ENCODE data around the gene DNAJC12. TPM values are rescaled to one million over a fixed set of nuclear protein-coding genes. Genes with fewer than 3 reads are reported as not detected.

The DNAJC12 gene
- total RNA-seq, 1 experiment from 2014 or later = 15.5 TPM

- Histone ChIP-seq H2AFZ (ENCODE audit: low read length) (no peak overlapping the region), H3F3A (ENCODE audit: low read length, unreplicated experiment) (no peaks in the 10 kb centered on the region), H3K4me3 (ENCODE audit: low read length) (no peak overlapping the region), H3K9ac (ENCODE audit: low read length) (no peak overlapping the region), H3K9me2 (replicated peaks; ENCODE audit: low read length) (no peaks in the 10 kb centered on the region), H3K4me1 (ENCODE audit: insufficient read depth, low read length) (peaks cover 34% of the 10 kb centered on the region), H3K79me2 (ENCODE audit: low read length) (0 out of 2 replicates have a peak, but pooled peaks cover 7% of the 10 kb centered on the region), H3K27ac (ENCODE audit: low read length) (0 out of 2 replicates have a peak overlapping the region, but pooled peaks have one; percentile 68), H3K27me3 (ENCODE audit: low read length) (no peaks in the 10 kb centered on the region), H4K20me1 (ENCODE audit: low read length) (no peaks in the 10 kb centered on the region), H3K9me3 (ENCODE audit: low read length) (no peaks in the 10 kb centered on the region), H3K36me3 (ENCODE audit: low read depth, low read length) (no peaks in the 10 kb centered on the region), H3K4me2 (ENCODE audit: low read length) (0 out of 2 replicates have a peak overlapping the region, but pooled peaks have one; percentile 37)
- CTCF ChIA-PET = no interaction called here
- DNase-seq (no peak), ATAC-seq (no peak)
- TF ChIP-seq, protein P1, sequence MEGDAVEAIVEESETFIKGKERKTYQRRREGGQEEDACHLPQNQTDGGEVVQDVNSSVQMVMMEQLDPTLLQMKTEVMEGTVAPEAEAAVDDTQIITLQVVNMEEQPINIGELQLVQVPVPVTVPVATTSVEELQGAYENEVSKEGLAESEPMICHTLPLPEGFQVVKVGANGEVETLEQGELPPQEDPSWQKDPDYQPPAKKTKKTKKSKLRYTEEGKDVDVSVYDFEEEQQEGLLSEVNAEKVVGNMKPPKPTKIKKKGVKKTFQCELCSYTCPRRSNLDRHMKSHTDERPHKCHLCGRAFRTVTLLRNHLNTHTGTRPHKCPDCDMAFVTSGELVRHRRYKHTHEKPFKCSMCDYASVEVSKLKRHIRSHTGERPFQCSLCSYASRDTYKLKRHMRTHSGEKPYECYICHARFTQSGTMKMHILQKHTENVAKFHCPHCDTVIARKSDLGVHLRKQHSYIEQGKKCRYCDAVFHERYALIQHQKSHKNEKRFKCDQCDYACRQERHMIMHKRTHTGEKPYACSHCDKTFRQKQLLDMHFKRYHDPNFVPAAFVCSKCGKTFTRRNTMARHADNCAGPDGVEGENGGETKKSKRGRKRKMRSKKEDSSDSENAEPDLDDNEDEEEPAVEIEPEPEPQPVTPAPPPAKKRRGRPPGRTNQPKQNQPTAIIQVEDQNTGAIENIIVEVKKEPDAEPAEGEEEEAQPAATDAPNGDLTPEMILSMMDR (conservative IDR thresholded peaks at IDR 0.05; ENCODE audit: low read depth, low read length) = no peak
- intact Hi-C loops (cut with micrococcal nuclease) = no loop called here
- no TSS peak for BruUV-seq (replicated peaks)
- POLR2A ChIA-PET (ENCODE audit: unreplicated experiment) = interaction anchor here (1.2 kb wide), 1 partner anchor 14 kb away, joined by 13 read pairs; no protein-coding TSS in a partner anchor
Measured at GRCh38 chr10:67834375-67834774, 3.6 kb downstream of the DNAJC12 start.

- H3K4me3 ChIP-seq (ENCODE audit: low read length) = no peak overlapping the region
- POLR2A ChIA-PET (ENCODE audit: unreplicated experiment) = no interaction called here
Measured at GRCh38 chr10:67827811-67828210, 10.2 kb downstream of the DNAJC12 start.

GRCh38 chr10:67819768-67820204, 18.2 kb downstream of the DNAJC12 start:
- DNase-seq (peak; percentile 98), ATAC-seq (peak; percentile 63)
- H3K79me2 ChIP-seq (ENCODE audit: low read length) = no peaks in the 10 kb centered on the region
- no TSS peak for BruUV-seq (replicated peaks)
- TF ChIP-seq, protein P1 (conservative IDR thresholded peaks at IDR 0.05; ENCODE audit: low read depth, low read length) = no peak
- TF ChIP-seq EZH2phosphoT487 (IDR thresholded peaks at IDR 0.05; ENCODE audit: borderline replicate concordance, low read length) = no peak
- TF ChIP-seq EZH2 (IDR thresholded peaks at IDR 0.05; ENCODE audit: low read length, unreplicated experiment) = no peak
- ChIA-PET POLR2A (ENCODE audit: unreplicated experiment) (interaction anchor here (0.6 to 0.9 kb wide), 4 partner anchors 9 to 66 kb away, joined by 6 to 16 read pairs (median 11); no protein-coding TSS in a partner anchor), CTCF (interaction anchor here (0.6 to 1.2 kb wide), 3 partner anchors 31 to 40 kb away, joined by 4 to 5 read pairs (median 4); no protein-coding TSS in a partner anchor)
- H3K9ac ChIP-seq (ENCODE audit: low read length) = peak overlapping the region; percentile 84
- peak overlapping the region; percentile 69 for H3K4me2 ChIP-seq (ENCODE audit: low read length)
- no peaks in the 10 kb centered on the region for H3K36me3 ChIP-seq (ENCODE audit: low read depth, low read length)
- H3K9me2 ChIP-seq (replicated peaks; ENCODE audit: low read length) = no peaks in the 10 kb centered on the region
- no peak overlapping the region for H2AFZ ChIP-seq (ENCODE audit: low read length)
- no peaks in the 10 kb centered on the region for H4K20me1 ChIP-seq (ENCODE audit: low read length)
- H3K27me3 ChIP-seq (ENCODE audit: low read length) = no peaks in the 10 kb centered on the region
- intact Hi-C loops (cut with micrococcal nuclease) = loop anchor here (2.0 to 5.0 kb wide), 3 partner anchors 55 to 318 kb away; no protein-coding TSS in a partner anchor
- H3K27ac ChIP-seq (ENCODE audit: low read length) = peak overlapping the region; percentile 91
- H3K4me3 ChIP-seq (ENCODE audit: low read length) = no peak overlapping the region
- H3K4me1 ChIP-seq (ENCODE audit: insufficient read depth, low read length) = peaks cover 69% of the 10 kb centered on the region
- H3K9me3 ChIP-seq (ENCODE audit: low read length) = no peaks in the 10 kb centered on the region
- peaks cover 11% of the 10 kb centered on the region for H3F3A ChIP-seq (ENCODE audit: low read length, unreplicated experiment)

More at GRCh38 chr10:67827811-67828210, 10.2 kb downstream of the DNAJC12 start:
- H3K4me2 ChIP-seq (ENCODE audit: low read length) = no peak overlapping the region
- no peaks in the 10 kb centered on the region for H3K9me2 ChIP-seq (replicated peaks; ENCODE audit: low read length)
- DNase-seq = no peak
- peaks cover 5% of the 10 kb centered on the region for H3F3A ChIP-seq (ENCODE audit: low read length, unreplicated experiment)
- intact Hi-C loops (cut with micrococcal nuclease) = no loop called here
- H2AFZ ChIP-seq (ENCODE audit: low read length) = peak overlapping the region; percentile 47
- no peaks in the 10 kb centered on the region for H3K79me2 ChIP-seq (ENCODE audit: low read length)
- H3K4me1 ChIP-seq (ENCODE audit: insufficient read depth, low read length) = peaks cover 10% of the 10 kb centered on the region
- CTCF ChIA-PET = no interaction called here
- H3K36me3 ChIP-seq (ENCODE audit: low read depth, low read length) = no peaks in the 10 kb centered on the region
- TF ChIP-seq, protein P1 (conservative IDR thresholded peaks at IDR 0.05; ENCODE audit: low read depth, low read length) = no peak
- TF ChIP-seq EZH2 (IDR thresholded peaks at IDR 0.05; ENCODE audit: low read length, unreplicated experiment) = no peak
- TF ChIP-seq EZH2phosphoT487 (IDR thresholded peaks at IDR 0.05; ENCODE audit: borderline replicate concordance, low read length) = no peak
- H3K9ac ChIP-seq (ENCODE audit: low read length) = no peak overlapping the region
- no peak for ATAC-seq
- no TSS peak for BruUV-seq (replicated peaks)
- no peaks in the 10 kb centered on the region for H3K9me3 ChIP-seq (ENCODE audit: low read length)
- H3K27ac ChIP-seq (ENCODE audit: low read length) = no peak overlapping the region
- H3K27me3 ChIP-seq (ENCODE audit: low read length) = no peaks in the 10 kb centered on the region
- H4K20me1 ChIP-seq (ENCODE audit: low read length) = no peaks in the 10 kb centered on the region

Data from PC-3 (cell line).